Measurements from ENCODE around the gene PSME1.

PSME1 gene

DNA sequence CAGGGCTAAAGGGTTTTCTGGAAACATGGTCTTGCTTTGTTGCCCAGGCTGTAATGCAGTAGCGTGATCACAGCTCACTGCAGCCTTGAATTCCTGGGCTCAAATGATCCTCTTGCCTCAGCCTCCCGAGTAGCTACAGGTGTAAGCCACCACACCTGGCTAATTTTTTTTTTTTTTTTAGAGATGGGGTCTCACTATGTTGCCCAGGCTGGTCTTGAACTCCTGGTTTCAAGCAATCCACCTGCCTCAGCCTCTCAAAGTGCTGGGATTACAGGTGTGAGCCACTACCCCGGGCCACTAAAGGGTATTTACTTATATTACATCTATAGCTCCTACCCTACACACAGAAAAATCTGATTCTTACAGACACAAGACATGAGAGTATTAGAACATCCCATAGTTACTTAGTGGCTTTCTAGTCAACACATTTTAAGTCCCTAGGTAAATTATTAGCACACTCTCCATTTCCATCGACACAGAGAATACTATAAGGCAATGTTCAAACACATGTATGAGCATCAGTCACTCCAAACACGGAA, 27.6 kb upstream of the PSME1 start:
- no peak overlapping the region for H3K4me2 ChIP-seq (ENCODE audit: low read depth, low read length)
- no peaks in the 10 kb centered on the region for H3K36me3 ChIP-seq (replicated peaks; ENCODE audit: insufficient read depth, low read length)
- peaks cover 18% of the 10 kb centered on the region for H3K4me1 ChIP-seq (ENCODE audit: low read length)
- H3K27me3 ChIP-seq (replicated peaks; ENCODE audit: insufficient read depth, low read length), result no peaks in the 10 kb centered on the region
- H3F3A ChIP-seq (ENCODE audit: insufficient read depth, low read length), result peaks cover 14% of the 10 kb centered on the region
- DNase-seq, result no peak
- peak overlapping the region; percentile 43; the same call in 1 of the 2 replicates for H3K27ac ChIP-seq (ENCODE audit: low read length)
- no peak overlapping the region for H2AFZ ChIP-seq (ENCODE audit: low read length)
- no peaks in the 10 kb centered on the region for H3K9me3 ChIP-seq (replicated peaks; ENCODE audit: insufficient read depth, low read length)
- H3K4me3 ChIP-seq (ENCODE audit: low read length), result no peak overlapping the region
- TF ChIP-seq EZH2 (optimal IDR thresholded peaks at IDR 0.05; ENCODE audit: low read depth, low read length), result no peak
- TF ChIP-seq, protein P1, sequence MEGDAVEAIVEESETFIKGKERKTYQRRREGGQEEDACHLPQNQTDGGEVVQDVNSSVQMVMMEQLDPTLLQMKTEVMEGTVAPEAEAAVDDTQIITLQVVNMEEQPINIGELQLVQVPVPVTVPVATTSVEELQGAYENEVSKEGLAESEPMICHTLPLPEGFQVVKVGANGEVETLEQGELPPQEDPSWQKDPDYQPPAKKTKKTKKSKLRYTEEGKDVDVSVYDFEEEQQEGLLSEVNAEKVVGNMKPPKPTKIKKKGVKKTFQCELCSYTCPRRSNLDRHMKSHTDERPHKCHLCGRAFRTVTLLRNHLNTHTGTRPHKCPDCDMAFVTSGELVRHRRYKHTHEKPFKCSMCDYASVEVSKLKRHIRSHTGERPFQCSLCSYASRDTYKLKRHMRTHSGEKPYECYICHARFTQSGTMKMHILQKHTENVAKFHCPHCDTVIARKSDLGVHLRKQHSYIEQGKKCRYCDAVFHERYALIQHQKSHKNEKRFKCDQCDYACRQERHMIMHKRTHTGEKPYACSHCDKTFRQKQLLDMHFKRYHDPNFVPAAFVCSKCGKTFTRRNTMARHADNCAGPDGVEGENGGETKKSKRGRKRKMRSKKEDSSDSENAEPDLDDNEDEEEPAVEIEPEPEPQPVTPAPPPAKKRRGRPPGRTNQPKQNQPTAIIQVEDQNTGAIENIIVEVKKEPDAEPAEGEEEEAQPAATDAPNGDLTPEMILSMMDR (IDR thresholded peaks at IDR 0.05; ENCODE audit: low read length), result no peak
- no peaks in the 10 kb centered on the region for H3K79me2 ChIP-seq (ENCODE audit: low read length)
- H4K20me1 ChIP-seq (ENCODE audit: insufficient read depth, low read length), result no peaks in the 10 kb centered on the region
- no peaks in the 10 kb centered on the region for H3K9me2 ChIP-seq (replicated peaks; ENCODE audit: insufficient read depth, low read length)
- no peak overlapping the region for H3K9ac ChIP-seq (ENCODE audit: low read length)

DNA sequence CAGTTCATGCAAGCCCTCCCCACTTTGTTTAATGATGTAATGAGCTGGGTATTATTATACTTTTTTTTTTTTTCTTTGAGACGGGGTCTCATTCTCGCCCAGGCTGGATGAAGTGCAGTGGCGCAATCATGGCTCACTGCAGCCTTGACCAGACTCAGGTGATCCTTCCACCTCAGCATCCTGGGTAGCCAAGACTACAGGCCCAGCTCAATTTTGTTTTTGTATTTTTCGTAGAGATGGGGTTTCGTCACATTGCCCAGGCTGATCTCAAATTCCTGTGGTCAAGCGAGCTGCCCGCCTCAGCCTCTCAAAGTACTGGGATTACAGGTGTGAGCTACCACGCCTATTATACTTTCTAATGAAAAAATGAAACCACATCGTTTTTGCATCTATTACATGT, 25.9 kb upstream of the PSME1 start:
- no peaks in the 10 kb centered on the region for H4K20me1 ChIP-seq (ENCODE audit: insufficient read depth, low read length)
- H3K4me1 ChIP-seq (ENCODE audit: low read length), result peaks cover 18% of the 10 kb centered on the region
- H3K27me3 ChIP-seq (replicated peaks; ENCODE audit: insufficient read depth, low read length), result no peaks in the 10 kb centered on the region
- no peaks in the 10 kb centered on the region for H3K36me3 ChIP-seq (replicated peaks; ENCODE audit: insufficient read depth, low read length)
- no peak for TF ChIP-seq EZH2phosphoT487 (IDR thresholded peaks at IDR 0.05; ENCODE audit: low read length)
- TF ChIP-seq, protein P1 (IDR thresholded peaks at IDR 0.05; ENCODE audit: low read length), result no peak
- no peak for TF ChIP-seq EZH2 (optimal IDR thresholded peaks at IDR 0.05; ENCODE audit: low read depth, low read length)
- H3K9me2 ChIP-seq (replicated peaks; ENCODE audit: insufficient read depth, low read length), result no peaks in the 10 kb centered on the region
- no peaks in the 10 kb centered on the region for H3K9me3 ChIP-seq (replicated peaks; ENCODE audit: insufficient read depth, low read length)
- H2AFZ ChIP-seq (ENCODE audit: low read length), result no peak overlapping the region
- peak overlapping the region; percentile 54 for H3K4me2 ChIP-seq (ENCODE audit: low read depth, low read length)
- H3K9ac ChIP-seq (ENCODE audit: low read length), result no peak overlapping the region; the same call in 1 of the 2 replicates
- H3K79me2 ChIP-seq (ENCODE audit: low read length), result no peaks in the 10 kb centered on the region
- DNase-seq, result peak; percentile 80
- H3K27ac ChIP-seq (ENCODE audit: low read length), result peak overlapping the region; percentile 85
- no peak overlapping the region for H3K4me3 ChIP-seq (ENCODE audit: low read length)
- peaks cover 22% of the 10 kb centered on the region for H3F3A ChIP-seq (ENCODE audit: insufficient read depth, low read length)

DNA sequence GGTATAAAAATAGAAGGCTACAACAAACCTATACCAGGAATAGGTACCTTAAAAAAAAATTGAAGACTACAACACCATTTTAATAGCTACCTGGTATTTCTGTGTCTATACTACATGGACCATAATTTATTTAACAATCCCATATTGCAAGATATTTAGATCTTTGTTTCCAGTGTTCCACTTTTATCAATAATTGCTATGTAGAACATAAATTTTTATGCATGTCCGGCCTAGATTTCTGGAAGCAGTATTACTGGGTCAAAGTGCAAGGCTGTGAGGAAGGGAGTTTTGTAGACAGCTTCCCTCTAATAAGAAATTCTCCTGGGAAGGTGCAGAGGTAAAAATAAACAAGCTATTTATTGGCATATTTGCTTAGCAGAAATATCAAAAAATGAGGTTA, 25.5 kb upstream of the PSME1 start:
- Histone ChIP-seq H3K9ac (ENCODE audit: low read length) (no peak overlapping the region; the same call in 1 of the 2 replicates), H3K9me3 (replicated peaks; ENCODE audit: insufficient read depth, low read length) (no peaks in the 10 kb centered on the region), H3K9me2 (replicated peaks; ENCODE audit: insufficient read depth, low read length) (no peaks in the 10 kb centered on the region), H2AFZ (ENCODE audit: low read length) (no peak overlapping the region), H3K79me2 (ENCODE audit: low read length) (peaks cover 3% of the 10 kb centered on the region), H3K4me2 (ENCODE audit: low read depth, low read length) (peak overlapping the region; percentile 54; the same call in 1 of the 2 replicates), H3K27me3 (replicated peaks; ENCODE audit: insufficient read depth, low read length) (no peaks in the 10 kb centered on the region), H3K4me3 (ENCODE audit: low read length) (no peak overlapping the region), H3K4me1 (ENCODE audit: low read length) (peaks cover 18% of the 10 kb centered on the region), H3F3A (ENCODE audit: insufficient read depth, low read length) (peaks cover 22% of the 10 kb centered on the region), H3K27ac (ENCODE audit: low read length) (peak overlapping the region; percentile 67; the same call in 1 of the 2 replicates), H4K20me1 (ENCODE audit: insufficient read depth, low read length) (no peaks in the 10 kb centered on the region), H3K36me3 (replicated peaks; ENCODE audit: insufficient read depth, low read length) (no peaks in the 10 kb centered on the region)
- no peak for DNase-seq
- TF ChIP-seq EZH2 (optimal IDR thresholded peaks at IDR 0.05; ENCODE audit: low read depth, low read length) (no peak), EZH2phosphoT487 (IDR thresholded peaks at IDR 0.05; ENCODE audit: low read length) (no peak)
- TF ChIP-seq, protein P1 (IDR thresholded peaks at IDR 0.05; ENCODE audit: low read length), result no peak

All from MM.1S (cell line).